Glomerular visceral epithelial cell (primary cell): Measurements from ENCODE around the gene DENND1A.

ENCODE experiments used
- DNase-seq: peaks from one replicate; pipeline ENCODE4 v3.0.0-alpha.2; 2016; ENCODE audit errors: extremely low spot score

Gene DENND1A

DNA sequence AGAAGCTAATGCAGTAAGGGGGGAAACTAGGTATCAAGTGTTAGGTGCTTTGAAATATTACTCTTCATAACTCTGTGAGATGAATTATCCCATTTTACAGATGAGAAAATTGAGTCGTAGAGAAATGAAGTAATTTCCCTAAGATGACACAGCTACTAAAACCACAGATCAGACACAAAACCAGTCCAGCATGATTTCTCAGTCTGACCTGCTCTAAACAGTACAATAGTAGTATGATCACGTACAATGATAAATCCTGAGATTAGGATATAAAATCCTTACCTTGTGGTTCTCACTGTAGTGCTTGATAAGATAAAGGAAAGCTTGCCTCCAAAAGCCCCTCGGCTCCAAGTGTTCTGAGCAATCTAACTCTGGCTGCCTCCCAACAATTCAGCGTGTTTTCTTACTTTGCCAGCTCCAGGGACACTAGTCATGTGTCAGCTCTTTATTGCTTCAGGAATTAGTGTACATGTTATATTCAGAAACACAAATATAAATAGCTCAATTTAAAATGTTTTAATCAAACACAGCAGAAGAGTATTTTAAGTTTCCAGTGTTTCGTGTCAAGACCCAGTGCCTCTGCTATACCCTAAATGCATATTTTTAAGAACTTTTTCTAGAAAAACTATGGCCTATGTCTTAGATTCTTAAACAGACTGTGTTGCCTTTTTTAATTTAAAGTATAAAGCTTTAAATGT, 243.6 kb downstream of the DENND1A start:
- peak; percentile 4 for DNase-seq

DNA sequence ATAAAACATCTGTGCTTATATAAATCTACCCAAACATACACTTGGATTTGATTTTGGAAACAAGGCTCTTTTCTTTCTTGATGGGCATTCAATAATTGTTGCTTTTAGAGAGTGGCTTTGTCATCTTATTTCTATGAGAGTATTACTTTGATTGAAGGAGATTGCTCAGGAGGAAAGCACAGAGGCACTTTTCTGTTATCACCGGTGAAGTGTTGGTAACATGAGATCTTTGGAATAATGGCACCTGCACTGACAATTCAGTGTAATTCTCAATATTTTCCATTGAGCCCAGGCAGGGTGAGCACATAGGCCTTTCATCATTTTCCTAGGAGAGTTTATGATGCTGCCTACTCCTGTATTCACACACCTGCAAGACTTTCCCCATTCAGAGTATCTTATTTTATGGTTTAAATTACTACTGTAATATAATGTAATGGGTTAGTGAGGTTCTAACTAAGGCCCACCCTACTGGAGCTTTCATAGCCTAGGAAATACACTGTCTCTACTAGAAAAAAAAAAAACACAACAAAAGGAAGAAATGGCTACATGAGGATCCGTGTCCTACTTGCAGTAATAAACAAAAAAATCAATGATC, 244.3 kb downstream of the DENND1A start:
- no peak for DNase-seq

DNA sequence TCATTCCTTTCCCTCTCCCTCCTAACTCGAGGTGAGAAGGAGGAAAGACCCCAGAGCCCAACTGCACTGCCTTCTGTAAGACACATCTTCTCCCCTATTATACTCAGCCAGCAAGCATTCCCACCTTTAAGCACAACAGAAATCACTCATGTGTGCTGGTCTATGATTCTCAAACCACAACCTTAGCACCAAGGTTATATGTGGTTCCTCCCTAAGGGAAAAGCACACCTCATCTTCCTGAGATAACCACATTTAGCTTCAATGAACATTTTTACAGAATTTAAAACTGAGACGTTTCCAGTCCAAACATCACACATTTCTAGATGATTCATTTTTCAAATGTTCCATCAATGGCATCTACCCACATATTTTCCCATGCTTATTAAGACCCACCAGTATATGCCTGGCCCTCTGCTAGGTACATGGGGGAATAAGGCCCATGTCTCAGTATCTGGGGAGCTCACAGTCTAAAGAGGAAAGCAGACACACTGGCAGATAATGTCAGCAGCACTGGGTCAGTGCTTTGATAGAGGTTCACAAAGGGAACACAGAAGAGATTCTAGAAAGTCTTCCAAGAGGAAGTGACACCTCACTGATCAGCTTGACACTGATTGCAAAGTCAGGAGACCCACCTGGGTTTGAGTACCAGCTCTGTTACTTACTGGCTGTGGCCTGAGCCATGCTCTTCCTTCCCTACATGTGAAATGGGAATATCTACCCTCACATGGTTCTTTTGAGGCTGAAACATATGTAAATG, 245.4 kb downstream of the DENND1A start:
- DNase-seq = peak; percentile 79

DNA sequence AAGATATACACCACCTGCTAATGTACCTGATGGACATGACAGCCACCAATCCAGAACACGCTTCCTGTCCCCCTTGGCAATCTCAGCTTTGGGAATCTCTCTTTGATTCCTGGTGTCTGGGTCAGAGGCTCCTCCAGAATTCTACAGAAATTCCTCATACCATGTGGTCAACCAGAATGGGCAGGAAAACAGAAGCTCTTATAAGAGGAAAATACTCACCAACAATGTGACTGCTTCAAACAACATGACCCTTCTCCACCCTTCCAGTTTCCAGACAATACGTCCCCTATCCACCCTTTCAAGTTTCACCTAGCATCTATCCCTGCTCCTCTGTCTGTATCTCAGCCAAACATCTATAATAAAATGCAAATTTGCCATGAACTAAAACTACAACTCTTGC, 247.2 kb downstream of the DENND1A start:
- DNase-seq = peak; percentile 10

DNA sequence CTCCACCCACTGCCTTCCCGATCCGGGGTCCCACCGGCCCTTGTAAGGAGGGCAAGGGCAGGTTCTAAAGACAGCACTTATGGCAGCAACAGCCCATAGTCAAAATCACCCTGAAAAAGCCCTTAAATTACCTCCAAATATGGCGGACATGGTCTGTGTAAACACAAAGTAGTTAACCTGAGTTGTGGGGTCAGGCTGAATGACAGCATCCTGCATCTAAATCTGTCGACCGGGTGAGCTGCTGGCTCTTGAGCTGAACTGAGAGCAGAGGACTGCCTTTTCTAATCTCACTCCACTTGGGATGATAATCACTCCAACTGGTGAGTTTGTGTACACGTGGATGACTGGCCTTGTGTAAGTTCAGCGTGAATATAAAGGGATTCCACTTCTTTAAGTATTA, 249.6 kb downstream of the DENND1A start:
- no peak for DNase-seq

DNA sequence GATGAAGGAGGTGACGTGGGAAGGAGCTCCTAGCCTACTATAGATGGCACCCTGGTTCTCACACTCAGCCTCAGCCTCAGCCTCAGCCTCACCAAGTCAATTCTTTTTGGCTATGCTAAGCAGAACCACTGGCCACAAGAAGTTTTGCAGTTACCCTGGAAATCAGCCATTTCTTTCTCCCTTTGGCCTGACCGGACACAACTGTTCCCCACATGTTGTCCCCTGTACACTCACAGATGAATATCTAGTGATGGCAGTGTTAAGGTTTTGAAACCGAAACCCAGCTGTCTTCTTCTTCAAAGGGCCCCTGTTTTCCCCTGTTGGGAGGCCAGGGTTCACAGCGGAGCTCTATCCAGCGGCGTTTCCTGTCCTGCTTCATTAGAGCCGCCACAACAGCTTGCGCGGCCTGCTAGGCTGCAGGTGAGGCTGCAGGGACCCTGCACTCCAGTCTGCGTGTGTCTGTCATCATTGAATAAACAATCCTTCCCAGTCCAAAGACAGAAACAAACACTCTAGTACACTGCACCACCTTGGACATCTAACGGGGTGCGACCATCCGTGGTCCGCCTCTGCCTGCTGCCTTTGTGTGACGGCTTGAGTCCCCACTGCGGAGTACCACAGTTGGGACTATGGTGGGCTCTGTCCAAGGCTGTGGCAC, 250.5 kb downstream of the DENND1A start:
- DNase-seq = no peak

DNA sequence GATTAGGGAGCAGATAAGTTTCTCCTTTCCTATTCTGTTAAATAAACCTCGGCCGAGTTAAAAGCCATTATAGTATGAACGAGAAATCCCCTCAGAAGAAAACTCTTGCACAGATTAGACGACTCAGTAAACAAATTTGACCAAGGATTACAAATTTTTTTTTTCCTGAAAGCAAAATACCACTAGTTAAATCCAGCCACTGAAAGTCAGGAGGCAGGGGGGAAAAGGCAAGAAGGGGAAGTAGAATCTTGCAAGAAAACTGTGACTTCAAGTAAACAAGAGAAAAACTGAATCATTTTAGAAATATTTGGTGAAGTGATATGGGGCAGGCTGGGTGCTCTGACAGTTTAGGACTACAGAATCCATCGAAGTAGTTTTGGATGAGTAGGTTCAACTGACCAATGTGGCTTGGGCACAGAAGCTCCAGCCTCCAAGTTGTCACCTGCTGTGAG, 251.0 kb downstream of the DENND1A start:
- no peak for DNase-seq

DNA sequence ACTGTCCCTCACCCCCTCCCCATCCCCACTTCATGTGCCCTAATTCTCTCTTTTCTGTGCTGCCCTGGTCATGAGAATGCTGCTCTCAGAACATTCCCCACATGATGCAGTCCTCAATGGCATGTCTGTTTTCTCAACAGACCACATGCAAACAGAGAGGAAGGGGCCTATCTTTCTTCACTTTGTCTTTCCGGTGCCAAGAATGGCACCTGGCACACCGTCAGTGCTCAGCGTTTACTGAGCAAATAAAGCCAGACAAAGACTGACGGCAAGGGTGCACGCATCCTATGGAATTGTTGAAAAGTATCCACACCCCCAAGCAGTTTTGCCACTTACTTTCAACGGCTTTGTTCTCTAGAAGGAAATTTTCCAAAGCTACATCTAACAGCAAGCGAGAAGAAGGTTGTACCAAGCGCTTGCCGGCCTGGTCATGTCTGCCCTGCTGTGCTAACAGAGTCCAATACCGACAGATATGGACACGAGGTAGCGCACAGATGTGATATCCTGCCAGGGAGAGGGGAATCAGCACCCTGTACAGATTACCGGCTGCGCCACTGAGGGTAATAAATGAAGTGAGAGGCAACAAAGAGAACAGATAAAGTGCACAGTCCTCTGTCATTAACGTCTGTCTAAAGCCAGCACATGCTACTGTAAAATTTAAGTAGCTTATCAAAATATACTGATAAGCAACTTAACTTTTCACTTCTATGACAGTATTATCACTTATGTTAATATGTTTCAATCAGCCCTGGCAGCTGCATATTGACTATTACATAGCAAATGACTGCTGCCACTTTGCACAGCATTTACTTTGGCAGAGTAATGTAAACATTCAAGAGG, 251.7 kb downstream of the DENND1A start:
- DNase-seq = no peak

DNA sequence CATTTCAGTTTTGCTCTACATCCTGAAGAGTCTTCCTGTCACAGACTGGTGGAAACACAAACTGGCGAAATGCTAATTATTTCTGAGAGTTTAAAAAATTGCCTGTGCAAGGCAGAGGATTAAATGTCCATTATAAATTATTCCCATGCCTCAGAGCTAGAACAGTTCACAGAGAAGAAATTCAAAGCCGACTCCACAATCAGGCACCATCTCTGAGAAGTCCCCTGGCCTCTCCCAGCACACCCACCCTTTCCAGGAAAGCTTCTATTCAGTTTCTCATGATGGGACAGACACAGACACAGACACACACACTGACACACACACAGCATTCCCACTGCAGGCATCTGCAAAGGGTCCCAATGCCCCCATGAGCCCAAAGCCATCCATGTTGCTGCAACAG, 253.1 kb downstream of the DENND1A start:
- no peak for DNase-seq

DNA sequence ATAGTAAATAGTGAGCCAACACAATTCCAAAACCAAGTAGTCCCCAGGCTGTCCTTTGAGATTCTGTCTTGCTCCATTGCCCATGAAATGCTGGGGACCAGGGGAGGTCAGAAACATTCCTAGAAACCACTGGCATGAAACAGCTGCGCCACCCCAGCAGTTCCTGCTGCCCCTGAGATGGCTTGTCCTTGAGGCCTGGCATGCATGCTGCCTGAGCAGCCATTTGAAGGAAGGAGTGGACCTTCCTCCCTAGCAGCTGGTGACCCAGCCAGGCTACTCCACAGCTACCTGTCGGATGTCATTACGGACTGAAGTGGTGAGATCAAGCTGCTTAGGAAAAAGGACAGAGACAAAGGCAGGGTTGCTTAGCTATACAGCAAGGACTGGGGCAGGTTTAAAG, 260.6 kb downstream of the DENND1A start:
- DNase-seq = peak; percentile 80

DNA sequence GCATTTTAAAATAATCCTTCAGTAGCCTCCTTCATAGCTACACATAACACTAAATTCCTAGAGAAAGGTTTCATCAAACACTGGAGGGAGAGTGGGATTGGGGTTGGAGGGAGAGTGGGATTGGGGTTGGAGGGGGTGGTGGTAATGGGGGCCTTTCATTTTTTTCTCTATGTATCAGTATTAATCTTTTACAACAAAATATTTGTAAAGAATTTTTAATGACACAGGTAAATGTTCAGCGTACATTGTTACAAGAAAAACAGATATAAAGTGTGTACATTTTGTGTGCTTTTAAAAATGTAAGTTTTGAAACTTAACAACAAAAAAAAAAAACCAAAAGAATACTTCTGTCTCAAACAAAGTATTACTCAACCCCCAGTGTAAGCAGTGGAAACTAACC, 266.4 kb downstream of the DENND1A start:
- no peak for DNase-seq

DNA sequence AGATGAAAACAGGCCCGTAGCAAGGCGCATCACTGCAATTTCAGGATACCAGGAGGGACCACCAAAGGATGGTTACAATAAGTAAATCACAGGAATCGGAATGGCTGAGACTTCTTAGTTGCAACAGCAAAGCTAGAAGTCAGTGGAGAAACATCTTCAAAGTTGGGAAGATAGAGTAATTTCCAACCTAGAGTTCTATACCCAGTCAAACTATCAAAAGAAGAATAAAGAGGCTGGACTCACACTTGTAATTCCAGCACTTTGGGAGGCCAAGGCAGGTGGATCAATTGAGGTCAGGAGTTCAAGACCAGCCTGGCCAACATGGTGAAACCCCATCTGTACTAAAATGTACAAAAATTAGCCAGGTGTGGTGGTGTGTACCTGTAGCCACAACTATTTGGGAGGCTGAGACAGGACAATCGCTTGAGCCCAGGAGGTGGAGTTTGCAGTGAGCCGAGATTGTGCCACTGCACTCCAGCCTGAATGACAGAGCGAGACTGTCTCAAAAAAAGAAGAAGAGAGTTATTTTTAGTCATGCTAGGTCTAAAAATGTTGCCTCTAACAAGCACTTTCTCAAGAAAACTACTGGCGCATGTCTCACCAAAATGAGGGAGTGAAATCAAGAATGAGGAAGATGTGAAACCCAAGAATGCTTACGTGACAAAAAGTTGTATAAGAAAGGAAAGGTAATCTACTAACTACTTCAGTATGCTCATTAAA, 267.7 kb downstream of the DENND1A start:
- DNase-seq = no peak

DNA sequence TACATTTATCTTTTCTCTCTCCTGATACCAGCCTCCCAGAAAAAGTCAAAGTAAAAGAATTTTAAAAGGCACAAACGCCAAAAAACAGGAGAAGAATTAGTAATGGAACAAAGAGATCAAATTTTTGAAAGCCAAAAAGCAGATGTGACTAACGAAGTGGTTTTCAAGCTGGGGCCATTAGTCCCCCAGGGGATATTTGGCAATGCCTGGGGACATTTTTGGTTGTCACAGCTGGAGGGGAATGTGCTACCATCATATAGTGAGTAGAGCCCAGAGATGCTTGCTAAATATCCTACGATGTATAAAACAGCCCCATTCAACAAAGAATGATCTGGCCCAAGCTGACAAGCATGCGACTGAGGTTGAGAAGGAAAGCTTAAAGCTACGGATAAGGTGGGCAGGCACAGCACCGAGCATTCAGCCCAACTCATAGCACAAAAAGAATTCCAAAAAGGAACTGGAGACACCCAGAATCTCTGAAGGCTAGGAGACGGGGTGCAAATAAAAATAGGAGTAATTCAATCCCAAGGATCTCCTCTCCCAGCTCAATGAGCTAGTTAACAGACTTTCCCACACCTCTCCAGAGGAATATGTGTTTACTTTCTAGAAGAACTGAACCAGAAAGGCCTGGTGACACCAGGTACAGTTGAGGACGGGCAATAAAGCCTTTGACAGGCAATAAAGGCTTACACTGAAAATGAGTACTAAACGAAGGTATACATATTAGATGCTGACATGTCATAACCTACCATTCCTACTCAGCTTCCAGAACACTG, 269.0 kb downstream of the DENND1A start:
- DNase-seq = no peak

DNA sequence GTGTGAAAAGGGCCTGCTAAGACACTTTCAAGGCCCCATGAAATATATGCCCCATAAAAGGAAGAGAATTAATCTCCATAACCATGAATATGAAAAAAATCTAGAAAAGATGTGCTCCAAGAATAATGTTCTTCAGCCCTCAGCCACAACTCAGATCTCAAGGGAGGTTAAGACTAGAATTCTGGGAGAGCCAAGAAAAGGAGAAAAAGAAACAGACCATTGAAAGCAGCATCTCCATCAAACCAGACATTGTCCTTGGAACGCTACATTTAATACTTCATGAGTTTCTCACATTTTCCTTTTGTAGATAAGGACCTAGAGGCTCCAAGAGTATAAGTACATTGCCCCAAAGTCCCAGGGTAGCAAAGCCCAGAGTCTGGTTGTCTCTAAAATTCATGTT, 270.6 kb downstream of the DENND1A start:
- no peak for DNase-seq

DNA sequence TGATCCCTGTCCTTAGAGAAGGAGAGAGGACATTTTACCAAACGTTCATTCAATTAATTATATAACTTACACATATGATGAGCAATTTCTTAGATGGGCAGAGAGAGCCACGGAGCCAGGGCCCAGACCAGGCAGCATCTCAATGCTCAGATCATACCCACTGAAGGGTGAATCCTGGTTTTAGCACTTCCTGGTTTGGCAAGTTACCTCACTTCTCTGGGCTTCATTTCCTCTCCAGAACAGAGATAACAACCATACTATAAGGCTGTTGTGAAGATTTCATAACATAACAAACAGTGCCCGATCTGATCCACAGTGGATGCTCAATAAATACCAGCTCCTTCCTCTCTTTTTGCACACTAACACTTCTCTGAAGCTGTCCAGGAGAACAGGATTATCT, 271.1 kb downstream of the DENND1A start:
- DNase-seq = peak; percentile 44

DNA sequence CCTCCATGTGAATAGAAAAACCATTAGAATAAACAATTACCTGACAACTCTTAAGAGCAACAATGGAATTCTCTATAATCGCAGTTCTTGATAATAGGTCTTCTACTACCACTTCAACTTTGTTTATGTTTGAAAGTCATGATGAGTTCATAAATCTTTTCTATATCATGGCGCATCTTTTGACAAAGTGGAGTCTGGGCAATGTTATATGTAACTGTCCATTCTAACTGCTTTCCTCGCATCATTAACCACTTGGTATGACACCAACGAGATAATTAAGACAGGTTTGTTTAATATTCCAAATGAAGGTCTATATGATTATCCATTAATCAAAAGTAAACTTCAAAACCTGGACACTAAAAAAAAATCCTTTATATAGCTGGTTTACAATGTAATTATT, 272.0 kb downstream of the DENND1A start:
- DNase-seq = no peak

DNA sequence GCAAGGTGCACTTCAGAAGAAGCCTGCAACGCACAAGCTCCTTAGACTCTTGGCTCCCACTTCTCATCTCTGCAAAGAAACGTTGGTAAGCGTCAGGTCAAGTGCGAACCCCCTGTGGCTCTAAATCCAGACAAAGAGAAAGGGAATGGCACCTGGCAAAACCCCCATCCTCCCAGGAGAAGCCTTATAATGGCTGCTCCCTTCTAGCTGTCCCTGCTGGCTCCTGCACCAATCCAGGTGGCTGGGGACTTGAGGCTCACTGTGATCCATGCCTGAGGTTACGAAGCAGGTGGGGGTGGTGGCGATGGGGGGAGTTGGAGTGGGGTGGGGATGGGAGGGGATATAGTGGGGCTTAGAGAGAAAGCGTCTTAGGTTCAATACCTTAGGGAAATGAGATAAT, 272.8 kb downstream of the DENND1A start:
- no peak for DNase-seq

DNA sequence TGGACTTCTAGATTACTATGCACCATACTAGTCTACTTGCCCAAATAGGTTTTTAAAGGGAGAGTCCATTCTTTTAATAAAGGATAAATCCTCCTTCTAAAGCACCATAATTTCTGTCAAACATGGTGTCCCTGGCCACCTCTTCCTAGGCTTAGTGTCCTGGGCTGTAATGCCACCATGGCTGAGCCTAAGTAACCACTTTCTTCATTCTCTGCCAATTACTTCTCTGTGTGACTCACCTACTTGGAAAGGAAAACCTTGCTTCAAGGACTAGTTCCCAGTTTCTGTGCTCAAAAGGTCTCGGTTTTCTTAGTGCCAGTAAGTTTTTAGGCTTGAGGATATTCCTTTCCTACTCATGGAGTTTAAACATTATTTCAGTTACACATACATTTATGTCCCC, 273.4 kb downstream of the DENND1A start:
- peak; percentile 11 for DNase-seq

DNA sequence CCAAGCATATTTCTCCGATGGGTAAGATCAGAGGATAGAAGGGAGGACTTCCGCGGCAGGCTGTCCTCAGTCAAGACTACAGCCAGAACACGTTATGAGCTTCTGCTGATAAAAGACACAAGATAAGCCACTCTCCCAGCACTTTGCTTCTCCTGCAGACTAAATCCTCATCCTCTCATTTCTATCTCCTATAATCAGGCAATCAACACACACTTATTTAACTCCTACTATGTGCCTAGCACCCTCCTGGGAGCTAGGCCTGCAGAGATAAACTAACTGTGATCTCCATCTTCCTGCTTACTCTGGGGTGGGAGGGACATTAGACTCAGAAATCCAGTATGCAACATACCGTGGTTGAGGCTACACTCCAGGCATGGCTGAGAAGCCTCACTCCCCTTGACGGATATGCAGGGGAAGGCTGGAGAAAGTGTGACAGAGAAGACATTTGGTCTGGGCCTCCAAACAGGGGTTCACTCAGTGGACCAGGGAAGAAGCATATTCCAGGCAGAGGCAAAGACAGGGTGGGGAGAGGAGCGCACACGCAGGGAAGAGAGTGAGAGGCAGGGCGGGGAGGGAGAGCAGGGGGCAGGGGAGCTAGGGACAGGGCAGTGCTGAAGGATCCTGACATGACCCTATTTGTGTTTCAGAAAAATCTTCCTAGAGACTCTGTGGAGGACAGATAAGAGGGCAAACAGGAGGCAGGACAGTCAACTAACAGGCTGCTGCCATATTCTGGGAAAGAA, 274.1 kb downstream of the DENND1A start:
- no peak for DNase-seq
